ENCODE results near the gene CCDC192.

CCDC192 gene

GRCh38 chr5:127802477-127802865, 99.3 kb downstream of the CCDC192 start:
- Histone ChIP-seq H4K20me1 (ENCODE audit: insufficient read depth, low read length) (no peaks in the 10 kb centered on the region), H3K27me3 (ENCODE audit: low read depth, low read length) (no peaks in the 10 kb centered on the region), H2AFZ (ENCODE audit: low read depth, low read length) (no peak overlapping the region), H3K4me1 (ENCODE audit: low read length) (peaks cover 8% of the 10 kb centered on the region), H3K27ac (ENCODE audit: low read length) (no peak overlapping the region), H3K4me3 (ENCODE audit: low read length) (no peak overlapping the region), H3K36me3 (replicated peaks; ENCODE audit: low read depth, low read length) (no peaks in the 10 kb centered on the region), H3K4me2 (ENCODE audit: low read length) (no peak overlapping the region), H3K9me3 (ENCODE audit: insufficient read depth, low read length) (no peaks in the 10 kb centered on the region), H3K79me2 (ENCODE audit: low read length) (no peaks in the 10 kb centered on the region), H3K9ac (ENCODE audit: low read length) (no peak overlapping the region)
- TF ChIP-seq EZH2phosphoT487 (IDR thresholded peaks at IDR 0.05; ENCODE audit: low read depth) (no peak), CTCF (IDR thresholded peaks at IDR 0.05; ENCODE audit: low read depth, low read length) (no peak)

GRCh38 chr5:127804886-127805426, 101.8 kb downstream of the CCDC192 start:
- H2AFZ ChIP-seq (ENCODE audit: low read depth, low read length) = no peak overlapping the region
- H3K9ac ChIP-seq (ENCODE audit: low read length) = no peak overlapping the region
- H3K4me2 ChIP-seq (ENCODE audit: low read length) = no peak overlapping the region
- no peak overlapping the region for H3K4me3 ChIP-seq (ENCODE audit: low read length)
- H3K4me1 ChIP-seq (ENCODE audit: low read length) = peaks cover 8% of the 10 kb centered on the region
- no peaks in the 10 kb centered on the region for H3K36me3 ChIP-seq (replicated peaks; ENCODE audit: low read depth, low read length)
- TF ChIP-seq CTCF (IDR thresholded peaks at IDR 0.05; ENCODE audit: low read depth, low read length) (no peak), EZH2phosphoT487 (IDR thresholded peaks at IDR 0.05; ENCODE audit: low read depth) (no peak)
- H3K27me3 ChIP-seq (ENCODE audit: low read depth, low read length) = no peaks in the 10 kb centered on the region
- no peaks in the 10 kb centered on the region for H3K9me3 ChIP-seq (ENCODE audit: insufficient read depth, low read length)
- H3K79me2 ChIP-seq (ENCODE audit: low read length) = no peaks in the 10 kb centered on the region
- no peak overlapping the region for H3K27ac ChIP-seq (ENCODE audit: low read length)
- H4K20me1 ChIP-seq (ENCODE audit: insufficient read depth, low read length) = no peaks in the 10 kb centered on the region

GRCh38 chr5:127805448-127805847, 102.3 kb downstream of the CCDC192 start:
- H2AFZ ChIP-seq (ENCODE audit: low read depth, low read length) = no peak overlapping the region
- no peak overlapping the region for H3K4me3 ChIP-seq (ENCODE audit: low read length)
- H3K9ac ChIP-seq (ENCODE audit: low read length) = no peak overlapping the region
- no peaks in the 10 kb centered on the region for H3K9me3 ChIP-seq (ENCODE audit: insufficient read depth, low read length)
- no peaks in the 10 kb centered on the region for H4K20me1 ChIP-seq (ENCODE audit: insufficient read depth, low read length)
- no peaks in the 10 kb centered on the region for H3K27me3 ChIP-seq (ENCODE audit: low read depth, low read length)
- H3K4me1 ChIP-seq (ENCODE audit: low read length) = peaks cover 8% of the 10 kb centered on the region
- H3K27ac ChIP-seq (ENCODE audit: low read length) = no peak overlapping the region
- no peaks in the 10 kb centered on the region for H3K79me2 ChIP-seq (ENCODE audit: low read length)
- H3K4me2 ChIP-seq (ENCODE audit: low read length) = no peak overlapping the region
- TF ChIP-seq CTCF (IDR thresholded peaks at IDR 0.05; ENCODE audit: low read depth, low read length) = no peak
- TF ChIP-seq EZH2phosphoT487 (IDR thresholded peaks at IDR 0.05; ENCODE audit: low read depth) = no peak
- no peaks in the 10 kb centered on the region for H3K36me3 ChIP-seq (replicated peaks; ENCODE audit: low read depth, low read length)

- no peaks in the 10 kb centered on the region for H3K79me2 ChIP-seq (ENCODE audit: low read length)
- H4K20me1 ChIP-seq (ENCODE audit: insufficient read depth, low read length) = no peaks in the 10 kb centered on the region
- H3K4me1 ChIP-seq (ENCODE audit: low read length) = peaks cover 11% of the 10 kb centered on the region
- H3K9ac ChIP-seq (ENCODE audit: low read length) = no peak overlapping the region
- no peaks in the 10 kb centered on the region for H3K36me3 ChIP-seq (replicated peaks; ENCODE audit: low read depth, low read length)
- no peaks in the 10 kb centered on the region for H3K27me3 ChIP-seq (ENCODE audit: low read depth, low read length)
- H3K4me2 ChIP-seq (ENCODE audit: low read length) = no peak overlapping the region
- H3K9me3 ChIP-seq (ENCODE audit: insufficient read depth, low read length) = no peaks in the 10 kb centered on the region
- H3K27ac ChIP-seq (ENCODE audit: low read length) = no peak overlapping the region
- no peak overlapping the region for H2AFZ ChIP-seq (ENCODE audit: low read depth, low read length)
- TF ChIP-seq EZH2phosphoT487 (IDR thresholded peaks at IDR 0.05; ENCODE audit: low read depth) (no peak), CTCF (IDR thresholded peaks at IDR 0.05; ENCODE audit: low read depth, low read length) (no peak)
- H3K4me3 ChIP-seq (ENCODE audit: low read length) = no peak overlapping the region
Measured at GRCh38 chr5:127806776-127807175, 103.6 kb downstream of the CCDC192 start.
